KMS-11 (cell line): ENCODE results near the gene ADAMTSL2.

Experiments
- H2AFZ ChIP-seq: fragments of 200-600 bp; sonication (generic); 2 replicates; pipeline ENCODE4 v1.6.1; 2016; ENCODE audit warnings: antibody characterized with exemption, mixed run types, low read depth
- H3K27ac ChIP-seq: fragments of 200-600 bp; sonication (generic); 2 replicates; pipeline ENCODE4 v1.6.1; 2016; ENCODE audit warnings: mild to moderate bottlenecking, mixed run types
- H3K27me3 ChIP-seq: fragments of 200-600 bp; sonication (generic); 2 replicates; pipeline ENCODE4 v1.6.1; 2017; ENCODE audit warnings: mild to moderate bottlenecking, low read depth, mixed run types, moderate library complexity; ENCODE audit not compliant: insufficient read depth
- H3K36me3 ChIP-seq: fragments of 200-600 bp; sonication (generic); 2 replicates; pipeline ENCODE4 v1.6.1; 2017; ENCODE audit warnings: mild to moderate bottlenecking, mixed run types; ENCODE audit not compliant: insufficient read depth
- H3K4me1 ChIP-seq: fragments of 200-600 bp; sonication (generic); 2 replicates; pipeline ENCODE4 v1.6.1; 2016; ENCODE audit warnings: mild to moderate bottlenecking, low read depth, mixed run types; ENCODE audit not compliant: poor library complexity, severe bottlenecking
- H3K4me2 ChIP-seq: fragments of 200-600 bp; sonication (generic); 2 replicates; pipeline ENCODE4 v1.7.0; 2016; ENCODE audit warnings: mild to moderate bottlenecking, mixed run types
- H3K4me3 ChIP-seq: fragments of 200-600 bp; sonication (generic); IDR thresholded peaks from 2 replicates; pipeline ENCODE4 v1.6.1; 2017; ENCODE audit warnings: low read depth, low read length, mixed read lengths; ENCODE audit not compliant: insufficient read depth
- H3K79me2 ChIP-seq: fragments of 200-600 bp; sonication (generic); 2 replicates; pipeline ENCODE4 v1.6.1; 2016; ENCODE audit warnings: low read depth, mixed run types; ENCODE audit not compliant: insufficient read depth
- H3K9ac ChIP-seq: fragments of 200-600 bp; sonication (generic); 2 replicates; pipeline ENCODE4 v1.6.1; 2016; ENCODE audit warnings: mild to moderate bottlenecking, mixed run types
- H4K20me1 ChIP-seq: fragments of 200-600 bp; sonication (generic); 2 replicates; pipeline ENCODE4 v1.6.1; 2016; ENCODE audit warnings: mild to moderate bottlenecking, mixed run types; ENCODE audit not compliant: insufficient read depth
- CTCF ChIP-seq: fragments of 200-600 bp; sonication (generic); conservative IDR thresholded peaks from 2 replicates; pipeline ENCODE4 v1.6.1; 2017; ENCODE audit warnings: low read depth, mild to moderate bottlenecking, antibody characterized with exemption, low read length, moderate library complexity, mixed read lengths

Gene ADAMTSL2

GRCh38 chr9:133585481-133586351 lies 51.2 kb downstream of the ADAMTSL2 start:
- Histone ChIP-seq H3K4me2 (no peak overlapping the region), H3K36me3 (no peaks in the 10 kb centered on the region), H3K27ac (no peak overlapping the region), H3K79me2 (no peaks in the 10 kb centered on the region), H2AFZ (no peak overlapping the region), H3K4me1 (no peaks in the 10 kb centered on the region), H3K4me3 (no peak overlapping the region), H3K9ac (no peak overlapping the region), H4K20me1 (no peaks in the 10 kb centered on the region), H3K27me3 (peaks cover 44% of the 10 kb centered on the region)
- TF ChIP-seq CTCF, result no peak

- H3K4me3 ChIP-seq, result no peak overlapping the region
- H3K79me2 ChIP-seq, result no peaks in the 10 kb centered on the region
- no peaks in the 10 kb centered on the region for H3K4me1 ChIP-seq
- H2AFZ ChIP-seq, result no peak overlapping the region
- no peak overlapping the region for H3K4me2 ChIP-seq
- H3K27ac ChIP-seq, result no peak overlapping the region
- H3K36me3 ChIP-seq, result no peaks in the 10 kb centered on the region
- peaks cover 38% of the 10 kb centered on the region for H3K27me3 ChIP-seq
- H4K20me1 ChIP-seq, result no peaks in the 10 kb centered on the region
- no peak overlapping the region for H3K9ac ChIP-seq
- no peak for TF ChIP-seq CTCF
Observed at GRCh38 chr9:133587051-133587450, 52.5 kb downstream of the ADAMTSL2 start.

- Histone ChIP-seq H3K27me3 (peaks cover 35% of the 10 kb centered on the region), H3K36me3 (no peaks in the 10 kb centered on the region), H2AFZ (no peak overlapping the region), H3K79me2 (no peaks in the 10 kb centered on the region), H3K4me2 (no peak overlapping the region), H3K9ac (no peak overlapping the region), H3K27ac (no peak overlapping the region), H3K4me3 (no peak overlapping the region), H3K4me1 (no peaks in the 10 kb centered on the region), H4K20me1 (no peaks in the 10 kb centered on the region)
- no peak for TF ChIP-seq CTCF
Observed at GRCh38 chr9:133587466-133587865, 53.0 kb downstream of the ADAMTSL2 start.

GRCh38 chr9:133589454-133590227 lies 55.1 kb downstream of the ADAMTSL2 start:
- Histone ChIP-seq H3K4me1 (no peaks in the 10 kb centered on the region), H3K27ac (no peak overlapping the region), H3K4me3 (no peak overlapping the region), H2AFZ (no peak overlapping the region), H3K9ac (no peak overlapping the region), H3K27me3 (peaks cover 26% of the 10 kb centered on the region), H4K20me1 (no peaks in the 10 kb centered on the region), H3K36me3 (no peaks in the 10 kb centered on the region), H3K79me2 (no peaks in the 10 kb centered on the region), H3K4me2 (no peak overlapping the region)
- TF ChIP-seq CTCF, result peak; percentile 57
